K562 (cell line): ENCODE measurements around the gene PRPF39. TPM values are rescaled to one million over a fixed set of nuclear protein-coding genes. Genes with fewer than 3 reads are reported as not detected.

Source experiments
- POLR2AphosphoS5 ChIP-seq: IDR thresholded peaks from 2 replicates; pipeline ENCODE4 v1.6.1; 2011; ENCODE audit warnings: mild to moderate bottlenecking, low read depth, low read length, moderate library complexity; ENCODE audit not compliant: control insufficient read depth, insufficient read depth
- PTTG1 ChIP-seq: fragments of 450-650 bp; IDR thresholded peaks from 2 replicates; pipeline ENCODE4 v1.6.1; 2016; ENCODE audit warnings: low read depth, mild to moderate bottlenecking, missing genetic modification characterization, missing compliant biosample characterization
- polyA plus RNA-seq, 8 experiments: library from polyadenylated mRNA; depleted of rRNA in 4 of 8; stranded (reverse) in 5 of 8; unstranded in 3 of 8; fragments of >200 nt; fragmentation: Nextera tagmentation in 2 of 8; fragmentation: Illumina TruSeq in 1 of 8; extraction: Ambion mirVana in 2 of 8; extraction: Trizol in 1 of 8; gene quantifications; 2 replicates each; pipeline versions ENCODE4 v1.2.1 to v1.2.3, GENCODE V29; 2011 to 2014; ENCODE audit warnings: inconsistent platforms in 1 of 8, missing spikeins in 1 of 8
- total RNA-seq, 7 experiments: library from RNA; depleted of rRNA in 6 of 7; stranded (reverse); fragments of >200 nt in 6 of 7; fragmentation: Illumina TruSeq in 2 of 7; extraction: Trizol in 2 of 7; gene quantifications; 2 replicates each; pipeline versions ENCODE4 v1.2.1 to v1.2.3, GENCODE V29; 2011 to 2021; ENCODE audit warnings: low replicate concordance in 1 of 7
- TF ChIP-seq, protein P1 (sequence below): fragments of 450-650 bp; formaldehyde crosslinking; IDR thresholded peaks from 2 replicates; pipeline ENCODE4 v1.4.0; 2020; ENCODE audit warnings: mild to moderate bottlenecking, mixed read lengths
- TF ChIP-seq, protein P2 (sequence below): sonication (generic); formaldehyde crosslinking; IDR thresholded peaks from 2 replicates; pipeline ENCODE4 v1.8.1; 2023; ENCODE audit warnings: mild to moderate bottlenecking, missing genetic modification reagents
- TF ChIP-seq, protein P3 (sequence below): fragments of 450-650 bp; IDR thresholded peaks from 2 replicates; pipeline ENCODE4 v1.6.1; 2018; ENCODE audit not compliant: partially characterized antibody
- TF ChIP-seq, protein P4 (sequence below): fragments of 450-650 bp; formaldehyde crosslinking; conservative IDR thresholded peaks from 2 replicates; pipeline ENCODE4 v1.4.0; 2022; ENCODE audit warnings: mild to moderate bottlenecking, missing genetic modification characterization
- TF ChIP-seq, protein P5 (sequence below), 2 experiments: fragments of 450-650 bp; IDR thresholded peaks; 2 replicates each; pipeline ENCODE4 v1.6.1; 2016

The PRPF39 gene
- total and polyA plus RNA-seq, 9 of the 15 experiments (the other 6 are each of a cell fraction or from before 2014, with no cell fraction given), result 13.3 to 50.4 (median 24.8) TPM

DNA sequence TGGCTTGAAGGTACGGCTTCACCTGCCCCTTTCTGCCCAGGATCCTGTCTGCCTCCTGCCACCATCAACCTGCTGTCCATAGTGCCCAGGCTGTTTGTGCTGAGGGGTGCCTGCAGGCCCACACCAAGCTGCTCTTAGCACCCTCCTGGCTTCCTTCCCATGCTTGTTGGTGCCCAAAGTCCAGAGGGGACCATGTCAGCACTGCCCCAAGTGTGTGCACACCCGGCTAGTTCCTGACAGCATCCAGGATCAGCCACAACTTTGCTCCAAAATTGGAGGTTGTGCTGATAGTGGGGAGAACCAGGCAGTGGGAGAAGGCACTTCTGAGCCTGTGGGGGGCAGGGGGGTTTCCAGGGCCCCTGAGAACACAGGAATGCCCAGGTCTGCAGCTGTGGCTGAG is 44.5 kb upstream of the PRPF39 start (continued):
- TF ChIP-seq, protein P1, sequence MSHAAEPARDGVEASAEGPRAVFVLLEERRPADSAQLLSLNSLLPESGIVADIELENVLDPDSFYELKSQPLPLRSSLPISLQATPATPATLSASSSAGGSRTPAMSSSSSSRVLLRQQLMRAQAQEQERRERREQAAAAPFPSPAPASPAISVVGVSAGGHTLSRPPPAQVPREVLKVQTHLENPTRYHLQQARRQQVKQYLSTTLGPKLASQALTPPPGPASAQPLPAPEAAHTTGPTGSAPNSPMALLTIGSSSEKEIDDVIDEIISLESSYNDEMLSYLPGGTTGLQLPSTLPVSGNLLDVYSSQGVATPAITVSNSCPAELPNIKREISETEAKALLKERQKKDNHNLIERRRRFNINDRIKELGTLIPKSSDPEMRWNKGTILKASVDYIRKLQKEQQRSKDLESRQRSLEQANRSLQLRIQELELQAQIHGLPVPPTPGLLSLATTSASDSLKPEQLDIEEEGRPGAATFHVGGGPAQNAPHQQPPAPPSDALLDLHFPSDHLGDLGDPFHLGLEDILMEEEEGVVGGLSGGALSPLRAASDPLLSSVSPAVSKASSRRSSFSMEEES (CRISPR knock-in tag), result no peak
- TF ChIP-seq, protein P2, sequence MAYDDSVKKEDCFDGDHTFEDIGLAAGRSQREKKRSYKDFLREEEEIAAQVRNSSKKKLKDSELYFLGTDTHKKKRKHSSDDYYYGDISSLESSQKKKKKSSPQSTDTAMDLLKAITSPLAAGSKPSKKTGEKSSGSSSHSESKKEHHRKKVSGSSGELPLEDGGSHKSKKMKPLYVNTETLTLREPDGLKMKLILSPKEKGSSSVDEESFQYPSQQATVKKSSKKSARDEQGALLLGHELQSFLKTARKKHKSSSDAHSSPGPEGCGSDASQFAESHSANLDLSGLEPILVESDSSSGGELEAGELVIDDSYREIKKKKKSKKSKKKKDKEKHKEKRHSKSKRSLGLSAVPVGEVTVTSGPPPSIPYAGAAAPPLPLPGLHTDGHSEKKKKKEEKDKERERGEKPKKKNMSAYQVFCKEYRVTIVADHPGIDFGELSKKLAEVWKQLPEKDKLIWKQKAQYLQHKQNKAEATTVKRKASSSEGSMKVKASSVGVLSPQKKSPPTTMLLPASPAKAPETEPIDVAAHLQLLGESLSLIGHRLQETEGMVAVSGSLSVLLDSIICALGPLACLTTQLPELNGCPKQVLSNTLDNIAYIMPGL (CRISPR knock-in tag), result no peak
- TF ChIP-seq, protein P3, sequence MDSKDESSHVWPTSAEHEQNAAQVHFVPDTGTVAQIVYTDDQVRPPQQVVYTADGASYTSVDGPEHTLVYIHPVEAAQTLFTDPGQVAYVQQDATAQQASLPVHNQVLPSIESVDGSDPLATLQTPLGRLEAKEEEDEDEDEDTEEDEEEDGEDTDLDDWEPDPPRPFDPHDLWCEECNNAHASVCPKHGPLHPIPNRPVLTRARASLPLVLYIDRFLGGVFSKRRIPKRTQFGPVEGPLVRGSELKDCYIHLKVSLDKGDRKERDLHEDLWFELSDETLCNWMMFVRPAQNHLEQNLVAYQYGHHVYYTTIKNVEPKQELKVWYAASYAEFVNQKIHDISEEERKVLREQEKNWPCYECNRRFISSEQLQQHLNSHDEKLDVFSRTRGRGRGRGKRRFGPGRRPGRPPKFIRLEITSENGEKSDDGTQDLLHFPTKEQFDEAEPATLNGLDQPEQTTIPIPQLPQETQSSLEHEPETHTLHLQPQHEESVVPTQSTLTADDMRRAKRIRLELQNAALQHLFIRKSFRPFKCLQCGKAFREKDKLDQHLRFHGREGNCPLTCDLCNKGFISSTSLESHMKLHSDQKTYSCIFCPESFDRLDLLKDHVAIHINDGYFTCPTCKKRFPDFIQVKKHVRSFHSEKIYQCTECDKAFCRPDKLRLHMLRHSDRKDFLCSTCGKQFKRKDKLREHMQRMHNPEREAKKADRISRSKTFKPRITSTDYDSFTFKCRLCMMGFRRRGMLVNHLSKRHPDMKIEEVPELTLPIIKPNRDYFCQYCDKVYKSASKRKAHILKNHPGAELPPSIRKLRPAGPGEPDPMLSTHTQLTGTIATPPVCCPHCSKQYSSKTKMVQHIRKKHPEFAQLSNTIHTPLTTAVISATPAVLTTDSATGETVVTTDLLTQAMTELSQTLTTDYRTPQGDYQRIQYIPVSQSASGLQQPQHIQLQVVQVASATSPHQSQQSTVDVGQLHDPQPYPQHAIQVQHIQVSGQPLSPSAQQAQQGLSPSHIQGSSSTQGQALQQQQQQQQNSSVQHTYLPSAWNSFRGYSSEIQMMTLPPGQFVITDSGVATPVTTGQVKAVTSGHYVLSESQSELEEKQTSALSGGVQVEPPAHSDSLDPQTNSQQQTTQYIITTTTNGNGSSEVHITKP, result no peak
- TF ChIP-seq, protein P4, sequence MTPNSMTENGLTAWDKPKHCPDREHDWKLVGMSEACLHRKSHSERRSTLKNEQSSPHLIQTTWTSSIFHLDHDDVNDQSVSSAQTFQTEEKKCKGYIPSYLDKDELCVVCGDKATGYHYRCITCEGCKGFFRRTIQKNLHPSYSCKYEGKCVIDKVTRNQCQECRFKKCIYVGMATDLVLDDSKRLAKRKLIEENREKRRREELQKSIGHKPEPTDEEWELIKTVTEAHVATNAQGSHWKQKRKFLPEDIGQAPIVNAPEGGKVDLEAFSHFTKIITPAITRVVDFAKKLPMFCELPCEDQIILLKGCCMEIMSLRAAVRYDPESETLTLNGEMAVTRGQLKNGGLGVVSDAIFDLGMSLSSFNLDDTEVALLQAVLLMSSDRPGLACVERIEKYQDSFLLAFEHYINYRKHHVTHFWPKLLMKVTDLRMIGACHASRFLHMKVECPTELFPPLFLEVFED, result no peak
- TF ChIP-seq PTTG1 (tag), result no peak
- no peak for TF ChIP-seq POLR2AphosphoS5
- TF ChIP-seq, protein P5, sequence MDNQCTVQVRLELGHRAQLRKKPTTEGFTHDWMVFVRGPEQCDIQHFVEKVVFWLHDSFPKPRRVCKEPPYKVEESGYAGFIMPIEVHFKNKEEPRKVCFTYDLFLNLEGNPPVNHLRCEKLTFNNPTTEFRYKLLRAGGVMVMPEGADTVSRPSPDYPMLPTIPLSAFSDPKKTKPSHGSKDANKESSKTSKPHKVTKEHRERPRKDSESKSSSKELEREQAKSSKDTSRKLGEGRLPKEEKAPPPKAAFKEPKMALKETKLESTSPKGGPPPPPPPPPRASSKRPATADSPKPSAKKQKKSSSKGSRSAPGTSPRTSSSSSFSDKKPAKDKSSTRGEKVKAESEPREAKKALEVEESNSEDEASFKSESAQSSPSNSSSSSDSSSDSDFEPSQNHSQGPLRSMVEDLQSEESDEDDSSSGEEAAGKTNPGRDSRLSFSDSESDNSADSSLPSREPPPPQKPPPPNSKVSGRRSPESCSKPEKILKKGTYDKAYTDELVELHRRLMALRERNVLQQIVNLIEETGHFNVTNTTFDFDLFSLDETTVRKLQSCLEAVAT (IDR thresholded peaks at IDR 0.05), result no peak
